IPS-15b (cell line): ENCODE results near the gene ZNF280C.

Experiments
- H3K27me3 ChIP-seq: one replicate; pipeline ENCODE4 v1.6.1; 2013; ENCODE audit warnings: low read length; ENCODE audit not compliant: control insufficient read depth, insufficient read depth
- H3K36me3 ChIP-seq: one replicate; pipeline ENCODE4 v1.6.1; 2013; ENCODE audit warnings: low read length; ENCODE audit not compliant: control insufficient read depth, insufficient read depth
- H3K4me1 ChIP-seq: one replicate; pipeline ENCODE4 v1.6.1; 2013; ENCODE audit warnings: mild to moderate bottlenecking, low read length; ENCODE audit not compliant: control insufficient read depth, insufficient read depth
- H3K4me3 ChIP-seq: one replicate; pipeline ENCODE4 v1.5.1; 2013; ENCODE audit warnings: low read depth, low read length
- H3K9ac ChIP-seq: one replicate; pipeline ENCODE4 v1.6.1; 2013; ENCODE audit warnings: low read depth, mild to moderate bottlenecking, low read length
- H3K9me3 ChIP-seq: one replicate; pipeline ENCODE4 v1.6.1; 2013; ENCODE audit warnings: mild to moderate bottlenecking, low read length; ENCODE audit not compliant: control insufficient read depth, insufficient read depth

ZNF280C gene, protein sequence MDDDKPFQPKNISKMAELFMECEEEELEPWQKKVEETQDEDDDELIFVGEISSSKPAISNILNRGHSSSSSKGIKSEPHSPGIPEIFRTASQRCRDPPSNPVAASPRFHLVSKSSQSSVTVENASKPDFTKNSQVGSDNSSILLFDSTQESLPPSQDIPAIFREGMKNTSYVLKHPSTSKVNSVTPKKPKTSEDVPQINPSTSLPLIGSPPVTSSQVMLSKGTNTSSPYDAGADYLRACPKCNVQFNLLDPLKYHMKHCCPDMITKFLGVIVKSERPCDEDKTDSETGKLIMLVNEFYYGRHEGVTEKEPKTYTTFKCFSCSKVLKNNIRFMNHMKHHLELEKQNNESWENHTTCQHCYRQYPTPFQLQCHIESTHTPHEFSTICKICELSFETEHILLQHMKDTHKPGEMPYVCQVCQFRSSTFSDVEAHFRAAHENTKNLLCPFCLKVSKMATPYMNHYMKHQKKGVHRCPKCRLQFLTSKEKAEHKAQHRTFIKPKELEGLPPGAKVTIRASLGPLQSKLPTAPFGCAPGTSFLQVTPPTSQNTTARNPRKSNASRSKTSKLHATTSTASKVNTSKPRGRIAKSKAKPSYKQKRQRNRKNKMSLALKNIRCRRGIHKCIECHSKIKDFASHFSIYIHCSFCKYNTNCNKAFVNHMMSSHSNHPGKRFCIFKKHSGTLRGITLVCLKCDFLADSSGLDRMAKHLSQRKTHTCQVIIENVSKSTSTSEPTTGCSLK

DNA sequence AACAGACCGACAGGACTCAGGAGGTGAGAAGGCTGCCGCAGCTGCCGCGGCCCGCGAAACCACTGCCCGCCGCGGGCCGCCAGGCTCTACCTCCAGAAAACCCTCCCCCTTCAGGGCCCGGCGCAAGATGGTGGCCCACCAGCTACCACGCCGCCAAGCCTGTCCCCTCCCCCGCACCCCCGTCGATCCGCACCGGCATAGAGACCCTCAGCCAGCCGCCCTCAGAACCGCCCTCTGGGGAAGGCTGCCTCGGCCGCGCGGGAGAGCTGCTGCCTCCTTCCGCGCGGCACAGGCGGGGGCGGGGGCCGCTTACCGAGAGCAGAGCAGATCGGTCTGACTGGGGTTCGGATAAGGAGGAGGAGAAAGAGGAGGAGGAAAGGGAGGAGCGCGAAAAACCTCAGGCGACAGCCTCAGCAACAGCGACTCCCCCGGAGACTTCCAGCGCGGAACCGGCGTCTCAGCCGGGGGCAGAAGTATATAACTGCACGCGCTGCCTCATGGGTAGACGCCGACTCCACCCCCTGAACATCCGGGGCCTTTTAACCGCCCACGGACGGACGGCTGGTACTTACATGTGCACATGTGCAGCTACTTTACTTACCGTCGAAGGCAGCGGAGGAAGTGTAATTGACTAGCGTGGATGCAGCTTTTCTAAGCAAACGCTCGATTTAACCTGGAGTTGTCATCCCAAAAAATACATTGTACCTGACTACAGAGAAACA lies at the start of gene ZNF280C:
TSS of gene ZNF280C (minus strand) at position 451 of the 722 bp plus-strand sequence. CDS start 8,450 bp downstream, outside the sequence.
- Histone ChIP-seq H3K4me1 (peaks cover 10% of the 10 kb centered on the region), H3K36me3 (no peaks in the 10 kb centered on the region), H3K27me3 (peaks cover 8% of the 10 kb centered on the region), H3K9me3 (no peaks in the 10 kb centered on the region), H3K9ac (peak within 1 kb of the TSS; percentile 80), H3K4me3 (peak within 1 kb of the TSS; percentile 79)

DNA sequence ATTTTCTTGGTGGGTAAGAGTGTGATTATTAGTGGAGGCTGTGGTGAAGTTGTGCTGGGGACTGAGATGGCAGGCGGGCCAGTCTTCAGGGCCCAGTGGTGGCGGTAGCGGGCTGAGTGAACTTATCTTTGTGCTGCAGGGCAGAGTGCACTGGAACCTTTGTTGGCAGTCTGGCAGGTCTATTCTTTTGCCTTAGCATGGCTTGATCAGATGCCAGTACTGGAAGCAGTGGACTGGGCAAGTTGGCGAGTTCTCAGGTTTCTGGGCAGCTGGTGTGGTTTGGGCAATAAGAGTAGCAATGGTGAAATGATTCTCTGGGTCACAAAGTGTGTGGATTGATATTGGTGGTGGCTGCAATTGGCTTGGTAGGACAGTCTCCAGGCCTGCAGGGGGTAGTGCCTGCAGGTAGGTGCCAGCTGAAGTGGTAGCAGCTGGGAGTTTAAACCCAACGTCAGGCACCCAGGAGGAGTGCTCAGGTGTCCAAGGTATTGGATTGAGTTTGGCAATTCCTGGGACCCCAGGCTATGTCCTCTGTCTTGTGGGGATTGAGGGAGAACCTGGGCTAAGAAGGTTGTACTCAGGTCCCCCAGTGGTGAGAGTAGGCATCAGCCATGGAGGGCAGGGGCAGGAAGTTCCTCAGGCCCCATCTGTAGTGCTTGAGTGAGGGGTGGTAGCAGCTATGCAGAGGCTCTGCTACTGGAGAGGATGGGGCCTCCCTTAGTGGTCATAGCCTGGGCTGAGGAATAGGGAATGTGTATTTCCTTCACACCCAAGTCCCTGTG lies 36.1 kb upstream of the ZNF280C start:
- no peak overlapping the region for H3K4me3 ChIP-seq
- H3K4me1 ChIP-seq = no peaks in the 10 kb centered on the region
- H3K27me3 ChIP-seq = no peaks in the 10 kb centered on the region
- H3K9me3 ChIP-seq = no peaks in the 10 kb centered on the region
- no peaks in the 10 kb centered on the region for H3K36me3 ChIP-seq
- no peak overlapping the region for H3K9ac ChIP-seq

DNA sequence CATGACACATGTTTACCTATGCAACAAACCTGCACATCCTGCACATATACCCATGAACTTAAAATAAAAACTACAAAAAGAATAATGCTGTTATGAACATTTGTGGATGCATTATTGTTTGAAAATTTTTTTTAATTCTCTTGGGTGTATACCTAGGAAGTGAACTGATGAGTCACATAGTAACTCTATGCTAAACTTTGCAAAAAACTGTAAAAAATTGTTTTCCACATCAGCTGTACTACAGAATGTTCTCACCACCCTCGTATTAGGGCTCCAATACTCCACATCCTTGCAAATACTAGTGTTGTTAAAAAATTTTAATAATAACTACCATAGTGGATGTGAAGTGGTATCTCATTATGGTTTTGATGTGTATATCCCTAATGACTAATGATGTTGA lies 33.3 kb upstream of the ZNF280C start:
- Histone ChIP-seq H3K4me3 (no peak overlapping the region), H3K9ac (no peak overlapping the region)

DNA sequence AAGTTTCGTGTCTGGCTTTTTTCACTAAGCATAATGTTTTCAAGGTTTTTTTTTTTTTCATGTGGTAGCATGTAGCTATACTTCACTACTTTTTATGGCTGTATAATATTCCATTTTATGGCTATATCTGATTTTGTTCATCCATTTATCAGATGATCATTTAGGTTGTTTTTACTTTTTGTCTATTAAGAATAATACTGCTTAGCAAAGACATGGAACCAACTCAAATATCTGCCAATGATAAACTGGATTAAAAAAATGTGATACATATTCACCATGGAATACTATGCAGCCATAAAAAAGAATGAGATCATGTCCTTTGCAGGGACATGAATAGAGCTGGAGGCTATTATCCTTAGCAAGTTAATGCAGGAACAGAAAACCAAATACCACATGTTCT lies 32.7 kb upstream of the ZNF280C start:
- Histone ChIP-seq H3K9me3 (no peaks in the 10 kb centered on the region), H3K4me3 (no peak overlapping the region), H3K27me3 (no peaks in the 10 kb centered on the region), H3K9ac (no peak overlapping the region), H3K36me3 (no peaks in the 10 kb centered on the region), H3K4me1 (no peaks in the 10 kb centered on the region)

More for the DNA sequence above, 33.3 kb upstream of the ZNF280C start:
- Histone ChIP-seq H3K9me3 (no peaks in the 10 kb centered on the region), H3K27me3 (no peaks in the 10 kb centered on the region), H3K36me3 (no peaks in the 10 kb centered on the region), H3K4me1 (no peaks in the 10 kb centered on the region)

DNA sequence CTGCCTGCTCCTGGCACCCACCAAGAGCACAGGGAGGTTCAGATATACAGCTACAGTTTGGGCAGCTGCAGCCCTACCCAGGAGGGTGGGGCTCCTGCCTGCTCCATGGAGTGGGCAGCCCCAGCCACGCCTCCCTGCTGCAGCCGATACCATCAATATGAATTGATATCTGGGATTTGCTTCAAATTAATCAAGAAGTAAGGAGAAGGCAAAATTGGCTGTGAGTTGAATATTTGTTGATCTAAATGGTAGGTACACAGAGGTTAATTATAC lies 31.2 kb upstream of the ZNF280C start:
- Histone ChIP-seq H3K4me3 (peak overlapping the region; percentile 41), H3K36me3 (no peaks in the 10 kb centered on the region), H3K27me3 (no peaks in the 10 kb centered on the region), H3K9me3 (no peaks in the 10 kb centered on the region), H3K9ac (no peak overlapping the region), H3K4me1 (no peaks in the 10 kb centered on the region)

DNA sequence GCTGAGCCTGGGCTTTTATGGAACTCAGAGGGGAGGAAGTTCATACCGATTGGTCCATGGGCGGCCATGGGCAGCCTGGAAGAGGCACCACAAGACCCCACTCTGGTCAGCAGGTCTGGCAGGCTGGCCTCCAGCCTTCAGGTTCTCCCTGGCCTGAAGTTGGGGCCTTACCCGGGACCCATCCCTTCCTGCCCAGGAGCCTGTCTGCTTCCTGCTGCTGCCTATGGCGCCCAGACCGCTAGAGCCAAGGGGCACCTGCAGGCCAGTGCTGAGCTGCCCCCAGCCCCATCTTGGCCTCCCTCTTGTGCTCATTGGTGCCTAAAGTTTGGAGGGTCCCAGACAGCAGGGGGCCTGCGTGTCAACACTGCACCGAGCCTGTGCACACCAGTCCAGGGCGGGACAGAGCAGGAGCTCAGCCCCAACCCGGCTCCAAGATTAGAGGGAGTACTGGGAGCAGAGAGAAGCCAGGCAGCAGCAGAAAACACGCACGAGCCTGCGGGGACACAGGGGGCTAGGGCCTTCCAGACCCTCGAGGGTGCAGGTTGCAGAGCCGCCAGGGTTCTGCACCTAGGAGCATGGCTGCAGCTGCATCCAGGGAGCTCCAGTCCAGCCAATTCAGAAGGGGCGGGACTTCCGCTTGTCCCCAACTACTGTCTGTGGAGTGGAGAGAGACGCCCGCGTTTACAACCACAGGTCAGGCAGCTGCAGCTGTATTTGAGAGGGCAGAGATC lies 30.7 kb upstream of the ZNF280C start:
- Histone ChIP-seq H3K27me3 (no peaks in the 10 kb centered on the region), H3K36me3 (no peaks in the 10 kb centered on the region), H3K9ac (no peak overlapping the region), H3K9me3 (no peaks in the 10 kb centered on the region), H3K4me1 (no peaks in the 10 kb centered on the region), H3K4me3 (peak overlapping the region; percentile 41)

DNA sequence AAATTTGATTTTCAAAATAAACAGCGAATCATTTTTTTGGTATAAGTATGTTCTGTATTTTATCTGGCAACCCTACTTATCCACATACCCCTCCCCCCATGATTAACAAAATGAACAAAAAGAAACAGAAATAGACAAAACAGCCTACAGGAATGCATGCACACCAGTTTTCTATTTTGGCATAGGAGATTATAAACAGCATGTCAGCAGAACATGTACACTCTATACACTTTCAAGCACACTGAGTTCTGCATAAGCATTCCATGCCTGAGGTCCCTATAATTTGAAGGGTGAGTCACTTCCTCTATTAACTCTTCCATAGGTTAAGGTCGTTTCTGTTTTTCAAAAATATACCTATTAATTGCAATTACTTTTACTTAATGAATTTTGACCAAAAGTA lies 28.0 kb upstream of the ZNF280C start:
- H3K27me3 ChIP-seq = no peaks in the 10 kb centered on the region
- no peak overlapping the region for H3K4me3 ChIP-seq
- H3K9me3 ChIP-seq = no peaks in the 10 kb centered on the region

DNA sequence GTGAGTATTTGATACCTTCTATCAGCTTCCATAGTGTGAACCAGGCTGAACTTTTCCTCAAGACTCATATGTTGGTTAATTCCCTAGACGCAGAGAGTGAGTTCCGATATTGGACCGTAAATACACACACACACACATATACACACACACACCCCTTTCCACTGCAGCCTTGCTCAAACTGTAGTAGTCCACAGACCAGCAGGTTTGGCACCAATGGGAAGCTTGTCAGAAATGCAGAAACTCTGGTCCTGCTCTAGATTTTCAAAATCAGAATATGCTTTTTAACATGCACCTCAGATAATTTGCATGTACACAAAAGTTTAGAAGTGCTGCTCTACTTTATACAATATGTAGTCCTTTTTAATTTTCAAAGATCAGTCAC lies 27.6 kb upstream of the ZNF280C start:
- Histone ChIP-seq H3K4me3 (no peak overlapping the region), H3K9me3 (no peaks in the 10 kb centered on the region), H3K9ac (no peak overlapping the region), H3K36me3 (no peaks in the 10 kb centered on the region), H3K4me1 (no peaks in the 10 kb centered on the region), H3K27me3 (no peaks in the 10 kb centered on the region)

More for the DNA sequence above, 28.0 kb upstream of the ZNF280C start:
- no peak overlapping the region for H3K9ac ChIP-seq
- no peaks in the 10 kb centered on the region for H3K4me1 ChIP-seq
- H3K36me3 ChIP-seq = no peaks in the 10 kb centered on the region

DNA sequence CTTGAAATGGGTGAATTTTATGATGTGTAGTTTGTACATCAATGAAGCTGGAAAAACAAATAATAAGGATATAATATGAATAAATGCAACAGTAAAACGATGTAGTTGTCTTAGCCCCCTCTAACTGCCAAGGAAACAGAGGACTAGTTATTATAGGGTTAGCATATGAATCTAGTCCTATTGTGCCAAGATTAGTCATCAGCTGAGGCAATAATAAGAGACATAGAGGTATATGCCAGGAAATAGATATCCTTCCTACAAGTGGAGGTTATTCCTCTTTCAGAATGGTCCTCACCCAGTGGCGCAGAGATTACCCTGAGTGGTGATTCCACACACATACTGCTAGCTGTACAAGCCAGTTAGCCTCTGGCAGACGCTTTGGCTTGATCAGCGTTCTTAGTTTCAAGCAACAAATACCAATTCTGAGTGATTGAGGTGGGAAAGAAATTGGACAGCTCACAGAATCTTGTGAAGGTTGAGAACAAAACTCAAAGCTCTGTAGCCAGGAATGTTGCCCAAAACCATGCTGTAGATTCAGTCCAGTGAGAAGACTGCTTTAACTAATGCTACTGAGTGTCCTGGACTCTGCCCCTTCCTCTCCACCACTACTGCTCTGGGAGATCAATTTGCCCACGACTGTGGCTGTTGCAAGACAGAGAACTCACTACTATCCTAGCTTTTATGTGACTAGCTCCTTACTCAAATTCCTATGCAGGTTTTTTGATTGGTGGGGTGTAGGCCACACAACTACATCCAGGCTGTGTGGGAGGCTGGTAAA lies 27.0 kb upstream of the ZNF280C start:
- Histone ChIP-seq H3K9ac (no peak overlapping the region), H3K27me3 (no peaks in the 10 kb centered on the region), H3K4me3 (no peak overlapping the region), H3K9me3 (no peaks in the 10 kb centered on the region), H3K36me3 (no peaks in the 10 kb centered on the region), H3K4me1 (no peaks in the 10 kb centered on the region)

DNA sequence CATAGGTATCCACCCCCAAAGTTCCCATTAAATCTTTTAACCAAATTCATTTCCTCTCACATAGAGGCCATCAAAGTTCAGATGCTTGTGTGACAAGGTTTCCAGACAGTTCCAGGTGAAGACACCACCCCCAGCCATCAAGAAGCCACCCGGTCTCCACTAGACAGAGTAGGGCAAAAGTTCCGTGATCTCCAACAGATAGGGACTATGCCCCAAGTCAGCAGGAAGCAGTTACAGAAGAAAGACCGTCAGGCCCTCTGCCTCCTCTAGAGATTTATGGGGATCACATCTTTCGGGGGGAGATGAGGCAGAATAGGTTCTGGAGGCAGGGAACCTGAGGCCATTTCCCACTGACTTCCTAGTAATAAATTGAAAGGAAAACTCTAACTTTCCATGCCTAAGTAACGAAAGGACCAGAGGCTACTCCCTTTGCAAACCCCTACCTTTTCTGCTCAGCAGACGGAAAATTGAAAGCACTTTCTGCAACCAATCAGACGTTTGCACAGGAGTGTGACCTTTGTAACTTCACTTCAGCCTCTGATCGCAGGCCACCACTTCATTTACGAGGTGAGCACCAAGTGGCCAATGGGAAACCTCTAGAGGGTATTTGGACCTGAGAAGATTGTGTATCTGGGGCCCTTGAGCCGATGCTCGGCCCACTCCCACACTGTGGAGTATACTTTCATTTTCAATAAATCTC lies 18.5 kb upstream of the ZNF280C start:
- Histone ChIP-seq H3K27me3 (no peaks in the 10 kb centered on the region), H3K4me1 (no peaks in the 10 kb centered on the region), H3K9ac (no peak overlapping the region), H3K9me3 (no peaks in the 10 kb centered on the region), H3K4me3 (no peak overlapping the region), H3K36me3 (no peaks in the 10 kb centered on the region)
